ENCODE data around the gene OR5AK2.

OR5AK2 gene

GRCh38 chr11:57001674-57002401 lies 13.1 kb downstream of the OR5AK2 start:
- Histone ChIP-seq H3K4me1 (ENCODE audit: control insufficient read depth, insufficient read depth, low read length, poor library complexity, severe bottlenecking) (no peaks in the 10 kb centered on the region), H3K36me3 (ENCODE audit: control insufficient read depth, insufficient read depth, low read length) (no peaks in the 10 kb centered on the region), H3K27ac (ENCODE audit: low read depth, low read length, severe bottlenecking) (no peak overlapping the region), H3K4me3 (ENCODE audit: extremely low read depth, insufficient read depth, low read length, poor library complexity, severe bottlenecking) (no peak overlapping the region), H3K9me3 (ENCODE audit: control insufficient read depth, low read length) (no peaks in the 10 kb centered on the region)
- 78 to 100% methylated on average over 8 to 11 of the region's 14 CpGs for WGBS, 2 experiments (ENCODE audit: insufficient coverage in 2 of 2)

GRCh38 chr11:57008373-57008772 lies 19.7 kb downstream of the OR5AK2 start:
- Histone ChIP-seq H3K4me1 (ENCODE audit: control insufficient read depth, insufficient read depth, low read length, poor library complexity, severe bottlenecking) (no peaks in the 10 kb centered on the region), H3K4me3 (ENCODE audit: extremely low read depth, insufficient read depth, low read length, poor library complexity, severe bottlenecking) (no peak overlapping the region), H3K9me3 (ENCODE audit: control insufficient read depth, low read length) (no peaks in the 10 kb centered on the region), H3K36me3 (ENCODE audit: control insufficient read depth, insufficient read depth, low read length) (no peaks in the 10 kb centered on the region), H3K27ac (ENCODE audit: low read depth, low read length, severe bottlenecking) (no peak overlapping the region)
- WGBS, 2 experiments (ENCODE audit: insufficient coverage in 2 of 2), result no CpG with 5 or more reads among the region's 3 CpGs

GRCh38 chr11:57015679-57016078 lies 27.0 kb downstream of the OR5AK2 start:
- no peaks in the 10 kb centered on the region for H3K36me3 ChIP-seq (ENCODE audit: control insufficient read depth, insufficient read depth, low read length)
- no peak overlapping the region for H3K4me3 ChIP-seq (ENCODE audit: extremely low read depth, insufficient read depth, low read length, poor library complexity, severe bottlenecking)
- H3K27ac ChIP-seq (ENCODE audit: low read depth, low read length, severe bottlenecking), result no peak overlapping the region
- no peaks in the 10 kb centered on the region for H3K9me3 ChIP-seq (ENCODE audit: control insufficient read depth, low read length)
- 94% methylated on average over 2 of the region's 2 CpGs; no CpG with 5 or more reads in 1 of the 2 experiments for WGBS, 2 experiments (ENCODE audit: insufficient coverage in 2 of 2)
- H3K4me1 ChIP-seq (ENCODE audit: control insufficient read depth, insufficient read depth, low read length, poor library complexity, severe bottlenecking), result no peaks in the 10 kb centered on the region

GRCh38 chr11:57031556-57031955 lies 42.8 kb downstream of the OR5AK2 start:
- Histone ChIP-seq H3K27ac (ENCODE audit: low read depth, low read length, severe bottlenecking) (no peak overlapping the region), H3K4me1 (ENCODE audit: control insufficient read depth, insufficient read depth, low read length, poor library complexity, severe bottlenecking) (no peaks in the 10 kb centered on the region), H3K36me3 (ENCODE audit: control insufficient read depth, insufficient read depth, low read length) (no peaks in the 10 kb centered on the region), H3K9me3 (ENCODE audit: control insufficient read depth, low read length) (no peaks in the 10 kb centered on the region), H3K4me3 (ENCODE audit: extremely low read depth, insufficient read depth, low read length, poor library complexity, severe bottlenecking) (no peak overlapping the region)
- 100% methylated on average over 2 of the region's 2 CpGs; no CpG with 5 or more reads in 1 of the 2 experiments for WGBS, 2 experiments (ENCODE audit: insufficient coverage in 2 of 2)

All from mesodermal cell (in vitro differentiated cells).